Activated CD4-positive, alpha-beta T cell treated with anti-CD3 and anti-CD28 coated beads, Interleukin-2, Interleukin-6, amounts not matched to agents 100 ng/mL and 50 ng/mL, durations not matched to agents 16 hours and 8 hours (primary cell): ENCODE data around the gene TAF4B.
A peak's percentile ranks its signal among the peaks of the same experiment; 100 is the strongest.
"Not testable (repeated sequence)": the region's sequence is repeated elsewhere in the genome, so short reads cannot be mapped to it uniquely, and the experiment has no call there.

ENCODE experiments used
- DNase-seq: peaks from one replicate; pipeline ENCODE4 v3.0.0-alpha.2; 2020

TAF4B gene

GRCh38 chr18:26312199-26312598, 86.0 kb downstream of the TAF4B start:
- DNase-seq, result no peak

GRCh38 chr18:26317398-26317797, 91.2 kb downstream of the TAF4B start:
- DNase-seq, result no peak

DNA sequence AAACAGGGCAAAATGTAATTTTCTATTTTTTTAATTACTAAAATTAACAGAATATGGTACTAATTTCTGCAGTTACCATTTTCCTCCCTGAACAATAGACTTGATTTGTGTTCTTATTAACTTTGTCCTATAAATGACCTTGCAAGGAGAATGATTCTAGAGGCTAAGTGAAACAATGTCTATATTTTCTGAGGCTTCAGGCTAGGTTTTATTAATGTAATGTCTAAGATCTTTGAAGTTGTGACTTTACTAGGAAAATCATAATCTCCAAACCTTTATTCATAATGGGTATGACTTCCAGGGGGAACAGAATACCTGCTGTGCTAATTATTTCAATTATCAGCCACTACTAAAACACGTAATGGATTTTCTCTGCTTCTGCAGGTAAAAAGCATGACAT, 94.4 kb downstream of the TAF4B start:
- DNase-seq, result no peak

- no peak for DNase-seq
These were observed 96.8 kb downstream of the TAF4B start for GRCh38 chr18:26322890-26323653.

DNA sequence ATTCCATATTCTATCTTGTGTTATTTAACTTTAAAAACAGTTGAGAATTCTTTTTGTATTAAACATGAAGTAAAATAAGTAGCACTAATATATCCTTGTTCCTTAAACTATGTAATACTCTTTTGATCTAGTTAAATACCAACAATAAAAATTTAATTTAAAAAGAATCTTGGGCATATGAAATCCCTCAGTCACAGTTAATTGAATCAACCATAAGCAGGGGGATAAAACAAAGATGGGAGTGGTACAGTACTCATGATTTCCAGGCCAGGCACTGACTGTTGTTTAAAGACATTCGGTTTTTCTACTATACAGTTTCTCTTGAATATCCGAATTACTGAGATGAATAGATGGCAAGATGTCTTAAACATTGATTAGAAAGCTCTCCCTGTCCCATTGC, 99.5 kb downstream of the TAF4B start:
- DNase-seq, result no peak

DNA sequence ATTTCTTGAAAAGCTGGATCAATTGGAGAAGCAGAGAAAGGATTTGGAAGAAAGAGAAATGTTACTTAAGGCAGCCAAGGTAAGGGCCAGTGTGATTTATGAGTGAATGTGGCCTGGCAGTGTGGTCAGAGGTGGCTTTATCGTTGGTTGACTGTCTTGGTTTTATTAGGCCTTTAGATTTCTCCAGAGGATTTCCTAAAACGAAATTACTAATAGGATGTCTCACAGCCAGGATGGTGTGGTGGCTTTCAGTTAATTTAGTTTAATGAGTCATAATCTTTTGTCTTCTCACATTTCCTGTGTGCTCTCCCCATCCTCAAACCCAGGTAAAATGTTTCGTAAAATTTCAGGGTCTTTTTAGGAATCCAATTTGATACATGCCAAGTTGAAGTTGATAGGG, 100.8 kb downstream of the TAF4B start:
- no peak for DNase-seq

- DNase-seq, result no peak
These were observed 106.7 kb downstream of the TAF4B start for GRCh38 chr18:26332991-26333390.

GRCh38 chr18:26335156-26335555, 108.9 kb downstream of the TAF4B start:
- no peak for DNase-seq

DNA sequence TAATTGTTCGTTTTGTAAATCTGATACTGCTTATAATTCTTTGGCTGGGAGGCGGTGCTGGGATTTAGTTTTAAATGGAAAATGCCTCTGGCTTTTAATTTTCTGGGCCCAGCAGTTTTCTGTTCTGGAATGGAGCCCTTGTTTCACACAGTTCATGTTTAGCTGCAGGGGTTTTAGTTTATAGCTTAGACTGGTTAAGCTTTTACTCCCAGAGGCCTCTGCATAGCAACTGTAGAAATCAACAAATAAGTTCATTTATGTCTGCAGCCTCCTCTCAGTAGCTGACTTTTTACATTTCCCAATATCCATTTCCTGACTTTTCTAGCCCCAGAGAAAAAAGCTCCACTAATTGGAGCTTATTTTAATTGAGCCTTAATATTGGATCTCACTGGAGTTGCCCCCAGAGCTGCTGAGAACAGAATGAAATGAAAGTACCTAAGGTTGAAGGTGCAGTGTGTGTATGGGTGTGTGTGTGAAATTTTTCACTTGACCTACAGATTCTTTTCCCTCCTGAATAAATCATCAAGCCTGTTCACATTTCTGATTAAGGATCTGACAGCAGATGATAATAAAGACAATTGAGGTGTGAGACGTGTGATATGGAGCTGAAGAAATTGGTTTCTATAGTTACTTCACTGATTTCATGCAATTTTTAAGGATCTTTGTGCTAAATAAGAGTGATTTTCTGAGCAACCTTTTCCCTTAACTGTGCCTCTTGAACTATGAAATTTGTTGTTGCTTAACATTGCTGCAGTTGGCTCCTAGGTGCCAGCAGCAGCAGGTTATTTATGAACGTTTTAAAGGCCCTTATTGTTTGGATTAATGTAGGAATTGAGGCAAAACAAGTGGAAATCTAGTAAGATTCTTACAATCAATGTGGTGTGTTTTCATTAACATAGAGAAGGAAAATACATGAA, 109.6 kb downstream of the TAF4B start:
- no peak for DNase-seq

GRCh38 chr18:26336572-26336971, 110.3 kb downstream of the TAF4B start:
- no peak for DNase-seq

GRCh38 chr18:26342646-26343045, 116.4 kb downstream of the TAF4B start:
- DNase-seq, result no peak

DNA sequence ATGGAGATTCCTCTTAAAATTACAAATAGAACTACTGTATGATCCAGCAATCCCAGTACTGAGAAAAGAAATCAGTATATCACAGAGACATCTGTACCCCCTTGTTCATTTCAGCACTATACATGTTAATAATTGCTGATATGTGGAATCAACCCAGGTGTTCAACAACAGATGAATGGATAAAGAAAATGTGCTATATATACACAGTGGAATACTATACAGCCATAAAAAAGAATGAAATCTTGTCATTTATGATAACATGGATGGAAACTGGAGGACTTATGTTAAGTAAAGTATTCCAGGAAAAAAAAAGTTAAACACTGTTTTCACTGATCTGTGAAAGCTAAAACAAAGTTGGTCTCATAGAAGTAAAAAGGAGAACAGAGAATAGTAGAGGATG, 124.7 kb downstream of the TAF4B start:
- no peak for DNase-seq

DNA sequence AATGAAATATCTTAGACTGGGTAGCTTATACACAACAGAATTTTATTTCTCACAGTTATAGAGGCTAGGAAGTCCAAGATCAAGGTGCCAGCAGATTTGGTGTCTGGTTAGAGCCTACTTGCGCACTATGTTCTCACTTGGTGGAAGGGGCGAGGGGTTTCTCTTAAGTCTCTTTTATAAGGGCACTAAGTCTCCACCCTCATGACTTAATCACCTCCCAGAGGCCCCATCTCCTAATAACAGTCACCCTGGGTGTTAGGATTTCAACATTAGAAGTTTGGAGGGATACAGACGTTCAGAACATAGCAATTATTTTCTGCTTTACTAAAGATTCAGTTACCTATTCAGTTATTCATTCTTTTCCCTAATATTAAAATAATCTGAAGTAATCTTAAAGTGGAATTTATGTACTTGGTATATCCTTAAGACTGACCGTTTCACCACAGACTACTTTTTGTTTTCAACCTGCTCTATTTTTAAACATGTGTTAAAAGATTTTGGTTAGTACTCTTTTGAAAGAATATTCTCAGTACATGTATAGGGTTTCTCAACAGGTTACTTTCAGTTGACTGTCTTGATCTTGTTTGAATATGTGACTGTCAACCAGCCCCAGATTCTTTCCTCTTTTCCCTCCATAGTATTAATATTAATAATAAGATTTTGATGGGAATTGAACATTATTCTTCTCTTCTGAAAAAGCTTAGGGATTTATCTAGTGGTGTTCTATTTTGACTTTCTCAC, 130.0 kb downstream of the TAF4B start:
- DNase-seq, result no peak

DNA sequence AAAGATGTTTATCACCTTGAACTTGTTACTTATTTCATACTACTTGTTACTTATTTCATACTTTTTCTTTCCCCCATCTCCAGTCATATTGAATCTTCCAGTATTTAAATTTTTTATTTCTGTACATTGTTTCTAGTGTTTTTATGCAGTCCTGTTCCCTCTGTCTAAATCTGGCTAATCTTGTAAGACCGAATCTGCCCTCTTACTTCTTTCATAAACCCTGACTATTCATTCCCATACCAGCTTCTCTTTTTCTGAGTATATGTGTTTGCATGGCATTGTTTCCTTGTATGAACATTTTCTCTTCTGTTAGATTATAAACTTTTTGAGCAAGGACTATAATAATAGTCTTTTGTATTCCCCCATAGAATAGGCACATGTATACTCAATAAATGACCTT, 131.7 kb downstream of the TAF4B start:
- no peak for DNase-seq

- no peak for DNase-seq
These were observed 135.8 kb downstream of the TAF4B start for GRCh38 chr18:26362021-26362420.

DNA sequence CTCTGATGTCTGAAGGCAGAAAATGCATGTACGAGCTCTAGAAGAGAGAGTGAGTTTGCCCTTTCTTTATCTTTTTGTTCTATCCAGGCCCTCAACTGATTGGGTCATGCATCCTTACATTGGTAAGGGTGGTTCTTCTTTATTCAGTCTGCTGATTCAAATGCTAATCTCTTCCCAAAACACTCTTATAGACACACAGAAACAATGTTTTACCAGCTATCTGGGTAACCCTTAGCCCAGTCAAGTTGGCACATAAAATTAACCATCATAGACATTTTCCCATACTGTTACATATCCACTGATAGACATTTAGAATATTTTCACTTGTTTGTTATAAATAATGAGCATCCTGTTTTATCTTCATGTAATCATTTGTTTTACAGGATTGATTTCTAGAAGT, 141.2 kb downstream of the TAF4B start:
- no peak for DNase-seq

GRCh38 chr18:26370037-26370436, 143.8 kb downstream of the TAF4B start:
- no peak for DNase-seq

DNA sequence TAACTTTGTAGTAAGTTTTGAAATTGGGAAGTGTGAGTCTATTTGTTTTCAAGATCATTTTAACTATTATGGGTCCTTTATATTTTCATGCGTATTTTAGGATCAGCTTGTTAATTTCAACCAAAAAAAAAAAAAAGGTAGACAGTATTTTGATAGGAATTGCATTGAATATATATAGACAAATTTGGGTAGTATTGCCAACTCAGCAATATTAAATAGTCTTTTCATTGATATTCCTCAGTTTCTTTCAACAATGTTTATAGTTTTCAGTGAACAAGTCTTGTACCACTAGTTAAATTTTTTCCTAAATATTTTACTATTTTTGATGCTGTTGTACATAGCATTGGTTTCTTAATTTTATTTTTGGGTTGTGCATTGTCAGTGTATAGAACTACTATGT, 149.9 kb downstream of the TAF4B start:
- no peak for DNase-seq

GRCh38 chr18:26378701-26379100, 152.5 kb downstream of the TAF4B start:
- no peak for DNase-seq

DNA sequence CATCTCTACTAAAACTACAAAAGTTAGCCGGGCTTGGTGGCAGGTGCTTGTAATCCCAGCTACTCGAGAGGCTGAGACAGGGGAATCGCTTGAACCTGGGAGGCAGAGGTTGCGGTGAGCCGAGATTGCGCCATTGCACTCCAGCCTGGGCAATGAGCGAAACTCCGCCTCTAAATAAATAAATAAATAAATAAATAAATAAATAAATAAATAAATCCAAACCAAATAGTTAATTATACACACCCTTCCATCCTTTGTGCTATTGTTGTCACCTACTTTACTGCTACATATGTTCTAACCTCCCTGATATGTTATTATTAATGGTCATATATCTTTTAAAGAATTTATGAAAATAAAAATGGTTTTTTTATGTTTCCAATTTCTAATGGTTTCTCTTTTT, 155.3 kb downstream of the TAF4B start:
- not testable (repeated sequence) for DNase-seq

DNA sequence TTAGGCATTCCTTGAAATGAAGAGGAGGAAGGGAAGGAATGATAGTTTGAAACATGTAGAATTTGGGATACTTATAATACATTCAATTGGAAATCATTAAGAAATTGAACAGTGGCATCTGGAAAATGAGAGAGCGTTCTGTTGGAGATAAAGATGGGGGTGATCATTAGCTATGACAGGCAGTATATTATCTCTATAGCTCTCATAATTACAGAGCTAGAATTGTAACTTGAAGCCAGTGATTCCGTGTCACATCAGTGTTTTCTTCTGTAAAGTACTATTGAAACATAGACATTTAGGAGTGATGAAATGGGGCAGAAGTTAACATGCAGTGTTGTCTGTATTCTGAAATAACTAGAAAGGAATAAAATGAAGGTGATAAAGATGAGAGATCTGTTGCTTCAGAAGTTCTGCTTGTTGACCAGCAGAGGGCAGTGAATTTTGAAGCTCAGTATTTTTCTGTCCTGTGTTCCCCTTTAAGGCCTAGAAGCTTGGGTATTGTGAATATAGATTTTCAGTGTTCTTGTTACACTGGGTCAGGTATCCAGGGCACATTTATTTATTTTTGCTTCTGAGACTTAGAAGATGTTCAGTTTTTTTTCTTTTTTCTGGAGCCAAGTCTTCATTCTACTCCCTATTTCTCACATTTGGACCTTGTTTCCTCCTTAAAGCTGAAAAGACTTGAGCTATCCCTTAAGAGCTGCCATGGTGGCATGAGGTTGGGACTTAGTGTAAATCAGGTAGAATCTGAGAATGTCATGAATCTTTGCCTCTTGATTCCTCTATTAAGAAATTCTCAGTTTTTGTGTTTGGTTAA, 157.4 kb downstream of the TAF4B start:
- DNase-seq, result peak; percentile 41

- DNase-seq, result no peak
These were observed 159.8 kb downstream of the TAF4B start for GRCh38 chr18:26386002-26386401.

DNA sequence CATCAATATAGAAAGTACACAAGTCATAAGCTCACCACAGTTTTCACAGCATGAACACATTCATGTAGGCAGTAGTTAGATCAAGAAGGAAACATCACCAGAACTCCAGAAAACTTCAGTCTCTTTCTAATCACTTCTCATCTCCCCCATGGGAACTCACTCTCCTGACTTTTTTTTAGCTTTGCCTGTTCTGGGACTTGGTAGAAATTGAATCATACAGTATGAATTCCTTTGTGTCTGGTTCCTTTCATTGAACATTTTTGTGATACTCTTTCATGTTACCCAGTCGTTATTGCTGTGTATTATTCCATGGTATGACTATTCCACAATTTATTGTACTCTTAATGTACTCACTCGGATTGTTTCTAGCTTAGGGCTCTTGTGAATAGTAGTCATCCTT, 160.2 kb downstream of the TAF4B start:
- DNase-seq, result no peak
